ENCODE measurements around the gene FGF11. TPM values are rescaled to one million over a fixed set of nuclear protein-coding genes. Genes with fewer than 3 reads are reported as not detected.
"Not testable (repeated sequence)": the region's sequence is repeated elsewhere in the genome, so short reads cannot be mapped to it uniquely, and the experiment has no call there.

The FGF11 gene
- polyA plus RNA-seq, 3 donors = 5.6 to 12.6 (median 8.0) TPM

DNA sequence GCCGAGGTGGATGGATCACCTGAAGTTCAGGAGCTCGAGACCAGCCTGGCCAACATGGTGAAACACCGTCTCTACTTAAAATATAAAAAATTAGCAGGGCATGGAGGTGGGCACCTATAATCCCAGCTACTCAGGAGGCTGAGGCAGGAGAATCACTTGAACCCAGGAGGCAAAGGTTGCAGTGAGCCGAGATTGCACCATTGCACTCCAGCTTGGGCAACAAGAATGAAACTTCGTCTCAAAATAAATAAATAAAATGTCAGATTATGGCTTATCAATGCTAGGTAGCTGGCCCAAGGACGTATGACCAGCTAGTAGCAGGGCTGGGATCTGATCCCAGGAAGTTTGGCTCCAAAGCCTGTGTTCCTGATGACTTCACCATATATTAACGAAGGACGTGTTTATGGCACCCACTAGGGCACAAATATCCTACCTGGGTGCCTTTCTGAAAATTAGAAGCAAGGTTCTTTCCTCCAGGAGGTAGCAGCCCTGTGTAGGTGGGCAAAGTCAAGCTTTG lies 31.2 kb downstream of the FGF11 start:
- not testable (repeated sequence) for DNase-seq (ENCODE audit: extremely low read depth in 1 of 11, low read depth in 9 of 11, low spot score in 4 of 11)

- no peak for DNase-seq (ENCODE audit: extremely low read depth in 1 of 11, low read depth in 9 of 11, low spot score in 4 of 11)
Measured at GRCh38 chr17:7471729-7472128, 32.4 kb downstream of the FGF11 start.

GRCh38 chr17:7474767-7475166 lies 35.5 kb downstream of the FGF11 start:
- not testable (repeated sequence) for DNase-seq (ENCODE audit: extremely low read depth in 1 of 11, low read depth in 9 of 11, low spot score in 4 of 11)

GRCh38 chr17:7475764-7476422 lies 36.6 kb downstream of the FGF11 start:
- DNase-seq (ENCODE audit: extremely low read depth in 1 of 11, low read depth in 9 of 11, low spot score in 4 of 11) = no peak

- DNase-seq (ENCODE audit: extremely low read depth in 1 of 11, low read depth in 9 of 11, low spot score in 4 of 11) = no peak
Measured at GRCh38 chr17:7476494-7476893, 37.2 kb downstream of the FGF11 start.

GRCh38 chr17:7476951-7477350 lies 37.6 kb downstream of the FGF11 start:
- no peak for DNase-seq (ENCODE audit: extremely low read depth in 1 of 11, low read depth in 9 of 11, low spot score in 4 of 11)

DNA sequence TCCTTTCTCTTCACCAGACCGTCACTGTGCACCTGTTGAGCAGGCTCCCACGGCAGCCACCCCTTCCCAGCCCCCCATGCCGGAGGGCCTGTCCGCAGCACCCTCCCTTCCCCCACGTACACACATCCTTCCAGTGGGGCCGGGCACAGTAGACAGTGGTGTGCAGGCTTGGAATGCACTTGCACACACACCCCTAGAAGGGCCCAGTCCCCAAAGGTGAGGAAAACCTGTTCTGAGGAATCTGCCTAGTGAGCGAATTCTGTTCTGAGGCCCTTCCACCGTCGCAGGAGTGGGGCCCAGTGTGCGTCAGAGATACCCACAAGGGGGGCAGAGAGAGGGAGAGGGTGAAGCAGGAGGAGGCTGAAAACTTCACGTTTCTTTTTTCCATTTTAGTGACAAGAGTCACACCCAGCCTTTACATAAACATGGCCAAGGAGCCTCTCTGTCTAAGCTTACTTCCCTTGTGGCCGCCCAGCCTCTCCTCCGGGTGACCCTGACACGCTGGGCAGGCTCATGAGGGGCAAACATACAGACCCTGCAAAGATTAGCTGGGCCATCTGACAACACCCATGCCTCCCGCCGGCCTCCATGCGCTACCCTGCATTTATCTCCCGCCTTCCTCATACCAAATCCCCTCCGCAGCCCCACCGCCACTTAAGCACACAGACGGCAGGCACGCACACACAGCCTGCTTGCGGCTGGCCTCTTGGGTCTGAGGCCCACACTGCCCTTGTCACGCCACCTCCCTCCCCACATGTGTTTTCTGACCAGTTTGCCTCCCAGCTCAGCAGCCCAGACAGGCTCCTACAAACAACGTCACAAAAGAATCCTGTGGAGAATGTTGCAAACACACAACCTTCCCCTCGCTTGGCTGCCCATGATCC lies 38.3 kb downstream of the FGF11 start:
- DNase-seq (ENCODE audit: extremely low read depth in 1 of 11, low read depth in 9 of 11, low spot score in 4 of 11) = peak in 3 of 11 donors; percentile 57 to 72 (median 62)

DNA sequence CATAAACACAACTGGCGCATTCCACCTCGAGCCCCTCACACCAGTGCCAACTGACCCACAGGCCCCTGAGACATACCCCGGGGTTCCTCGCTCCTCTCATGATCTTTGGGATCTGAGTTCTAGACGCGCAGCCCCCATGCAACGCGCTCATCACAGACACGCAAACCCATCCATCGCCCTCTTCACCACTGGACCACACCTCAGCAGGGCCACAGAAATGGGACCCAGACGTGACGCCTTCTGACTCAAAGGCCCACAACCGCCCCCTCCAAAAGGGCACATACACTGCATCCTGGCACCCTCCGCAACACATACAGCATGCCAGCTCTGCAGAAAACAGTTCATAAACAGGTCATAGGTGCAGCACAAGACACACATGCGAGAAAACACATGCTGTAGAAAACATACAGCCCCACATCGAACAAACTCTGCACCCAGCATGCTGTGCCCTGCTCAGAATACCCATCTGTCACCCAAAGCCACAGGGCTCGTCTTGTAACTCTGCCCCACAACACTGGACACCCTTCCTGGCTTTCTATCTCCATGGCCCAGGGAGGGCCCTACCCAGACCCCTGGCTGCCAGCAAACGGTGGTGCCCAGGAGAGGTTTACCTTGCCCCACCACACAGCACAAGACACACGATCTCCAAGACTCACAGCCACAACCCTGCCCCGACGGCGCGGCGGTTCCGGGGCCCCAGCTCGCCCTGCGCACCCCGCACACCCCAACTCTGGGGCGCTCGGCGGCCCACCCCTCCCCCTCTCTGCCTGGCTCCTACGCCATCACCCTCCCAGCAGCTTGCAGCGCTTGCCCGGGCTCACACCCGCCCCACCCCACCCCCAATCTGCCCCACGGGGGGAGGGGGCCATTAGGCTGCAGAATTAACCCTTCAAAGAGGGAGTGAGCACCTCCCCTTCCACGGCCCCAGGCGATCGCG lies 39.2 kb downstream of the FGF11 start:
- peak in 1 of 11 donors; percentile 21 for DNase-seq (ENCODE audit: extremely low read depth in 1 of 11, low read depth in 9 of 11, low spot score in 4 of 11)

- peak in 2 of 11 donors; percentile 27 to 50 for DNase-seq (ENCODE audit: extremely low read depth in 1 of 11, low read depth in 9 of 11, low spot score in 4 of 11)
Measured at GRCh38 chr17:7479213-7480088, 40.1 kb downstream of the FGF11 start, which contains the start of gene ZBTB4. Gene ZBTB4 (minus strand): TSS chr17:7479631. CDS start chr17:7466801, 12,830 bp downstream.

- DNase-seq (ENCODE audit: extremely low read depth in 1 of 11, low read depth in 9 of 11, low spot score in 4 of 11) = no peak
Measured at GRCh38 chr17:7480089-7480384, 40.7 kb downstream of the FGF11 start.

GRCh38 chr17:7481275-7481674 lies 42.0 kb downstream of the FGF11 start, which contains the start of gene SLC35G6:
Gene SLC35G6 (plus strand): TSS chr17:7481446. CDS start chr17:7481517, 71 bp downstream.
- not testable (repeated sequence) for DNase-seq (ENCODE audit: extremely low read depth in 1 of 11, low read depth in 9 of 11, low spot score in 4 of 11)

DNA sequence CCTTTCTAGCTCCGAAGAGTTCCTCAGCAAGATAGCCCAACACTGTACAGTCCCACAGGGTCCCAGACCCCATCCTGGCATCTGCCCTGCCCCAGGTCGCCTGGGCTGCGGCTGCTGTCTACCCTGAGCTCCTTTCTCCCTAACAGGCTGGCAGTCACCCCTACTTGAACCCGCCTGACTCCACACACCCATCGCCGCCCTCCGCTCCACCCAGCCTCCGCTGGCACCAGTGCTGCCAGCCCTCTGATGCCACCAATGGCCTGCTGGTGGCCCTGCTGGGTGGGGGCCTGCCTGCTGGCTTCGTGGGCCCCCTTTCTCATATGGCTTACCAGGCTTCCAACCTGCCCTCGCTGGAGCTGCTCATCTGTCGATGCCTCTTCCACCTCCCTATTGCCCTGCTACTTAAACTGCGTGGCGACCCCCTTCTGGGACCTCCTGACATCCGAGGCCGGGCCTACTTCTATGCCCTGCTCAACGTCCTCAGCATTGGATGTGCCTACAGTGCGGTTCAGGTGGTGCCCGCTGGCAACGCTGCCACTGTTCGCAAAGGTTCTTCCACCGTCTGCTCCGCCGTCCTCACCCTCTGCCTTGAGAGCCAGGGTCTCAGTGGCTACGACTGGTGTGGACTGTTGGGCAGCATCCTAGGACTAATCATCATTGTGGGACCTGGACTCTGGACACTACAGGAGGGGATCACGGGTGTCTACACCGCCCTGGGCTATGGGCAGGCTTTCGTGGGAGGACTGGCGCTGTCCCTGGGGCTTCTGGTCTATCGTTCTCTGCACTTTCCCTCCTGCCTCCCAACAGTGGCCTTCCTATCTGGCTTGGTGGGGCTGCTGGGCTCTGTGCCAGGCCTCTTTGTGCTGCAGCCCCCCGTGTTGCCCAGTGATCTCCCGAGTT lies 42.8 kb downstream of the FGF11 start:
- DNase-seq (ENCODE audit: extremely low read depth in 1 of 11, low read depth in 9 of 11, low spot score in 4 of 11) = not testable (repeated sequence)

- DNase-seq (ENCODE audit: extremely low read depth in 1 of 11, low read depth in 9 of 11, low spot score in 4 of 11) = not testable (repeated sequence)
Measured at GRCh38 chr17:7482742-7483088, 43.4 kb downstream of the FGF11 start.

- DNase-seq (ENCODE audit: extremely low read depth in 1 of 11, low read depth in 9 of 11, low spot score in 4 of 11) = peak in 10 of 11 donors; percentile 72 to 91 (median 82)
Measured at GRCh38 chr17:7483255-7484066, 44.1 kb downstream of the FGF11 start.

DNA sequence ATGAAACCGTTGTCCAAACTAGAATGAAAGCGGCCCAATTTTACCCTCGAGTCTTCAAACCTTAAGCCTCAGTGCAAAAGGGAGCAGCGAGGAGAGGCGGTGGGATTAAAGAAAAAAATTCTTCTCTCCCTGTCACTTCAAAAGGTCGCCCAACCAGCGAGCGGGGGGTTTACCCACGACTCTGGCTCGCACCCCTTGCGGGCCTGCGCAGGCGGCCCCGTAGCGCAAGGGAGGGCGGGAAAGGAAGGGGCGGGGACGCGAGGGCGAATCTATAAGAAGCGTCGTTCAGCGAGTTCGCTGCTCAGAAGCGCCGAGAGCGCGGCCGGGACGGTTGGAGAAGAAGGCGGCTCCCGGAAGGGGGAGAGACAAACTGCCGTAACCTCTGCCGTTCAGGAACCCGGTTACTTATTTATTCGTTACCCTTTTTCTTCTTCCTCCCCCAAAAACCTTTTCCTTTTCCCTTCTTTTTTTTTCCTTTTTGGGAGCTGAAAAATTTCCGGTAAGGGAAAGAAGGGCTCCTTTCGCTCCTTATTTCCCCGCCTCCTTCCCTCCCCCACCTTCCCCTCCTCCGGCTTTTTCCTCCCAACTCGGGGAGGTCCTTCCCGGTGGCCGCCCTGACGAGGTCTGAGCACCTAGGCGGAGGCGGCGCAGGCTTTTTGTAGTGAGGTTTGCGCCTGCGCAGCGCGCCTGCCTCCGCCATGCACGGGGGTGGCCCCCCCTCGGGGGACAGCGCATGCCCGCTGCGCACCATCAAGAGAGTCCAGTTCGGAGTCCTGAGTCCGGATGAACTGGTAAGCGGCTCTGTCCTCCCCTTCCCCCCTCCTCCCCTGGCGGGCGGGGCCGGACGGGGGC lies 45.0 kb downstream of the FGF11 start, which contains the start of gene POLR2A:
Gene POLR2A, plus strand, starts transcription at position 300 of the 852 bp plus-strand sequence.
- peak; percentile 94 to 98 (median 96) for DNase-seq (ENCODE audit: extremely low read depth in 1 of 11, low read depth in 9 of 11, low spot score in 4 of 11)
